Measurements from ENCODE around the gene GDF7. TPM values are rescaled to one million over a fixed set of nuclear protein-coding genes. Genes with fewer than 3 reads are reported as not detected.

The GDF7 gene
- total and polyA plus RNA-seq, 2 of the 4 experiments (the other 2 are of a cell fraction): under 0.01 to 0.02 TPM

DNA sequence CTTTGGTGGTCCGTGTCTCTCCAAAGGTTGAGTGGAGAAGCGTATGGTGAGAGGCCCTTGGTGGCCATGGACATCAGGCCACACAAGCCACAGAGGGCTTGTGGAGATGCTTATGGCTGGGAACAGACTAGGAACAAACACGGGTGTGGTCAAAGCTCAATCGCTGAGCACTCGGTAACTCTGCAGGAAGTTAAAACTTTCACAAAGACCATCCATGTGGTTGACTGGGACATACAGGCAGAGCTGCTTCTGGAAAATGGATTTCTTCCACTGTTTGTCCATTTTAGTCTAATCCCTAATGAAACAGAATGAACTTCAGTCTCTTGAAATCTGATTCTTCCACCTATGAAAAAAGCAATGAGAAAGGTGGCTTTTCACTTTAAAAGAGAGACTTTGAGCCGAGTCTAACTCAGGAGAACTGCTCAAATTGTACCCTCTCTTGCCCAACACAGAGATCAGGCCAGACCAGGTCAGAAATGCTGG lies 17.7 kb downstream of the GDF7 start:
- H2BK5ac ChIP-seq (ENCODE audit: low read depth, low read length, poor library complexity, severe bottlenecking): no peak overlapping the region
- dilution Hi-C loops (cut with HindIII; ENCODE audit: low sequenced_read_pairs, unreplicated experiment): loop anchor here (25.0 kb wide), 1 partner anchor 253 kb away; no protein-coding TSS in a partner anchor
- POLR2A ChIA-PET (ENCODE audit: unreplicated experiment): no interaction called here
- intact Hi-C loops (cut with micrococcal nuclease): no loop called here
- H2BK120ac ChIP-seq (ENCODE audit: low read depth, low read length): no peak overlapping the region
- H3K4me3 ChIP-seq (ENCODE audit: insufficient read depth, low read depth, low read length): no peak overlapping the region
- no peaks in the 10 kb centered on the region for H4K20me1 ChIP-seq (ENCODE audit: insufficient read depth, low read length)
- CTCF ChIA-PET: interaction anchor here (0.7 to 1.6 kb wide), 3 partner anchors 9 to 33 kb away, joined by 4 to 6 read pairs (median 4); no protein-coding TSS in a partner anchor
- H2BK20ac ChIP-seq (ENCODE audit: low read depth, low read length): no peak overlapping the region
- no peak overlapping the region for H3K18ac ChIP-seq (ENCODE audit: low read depth, low read length)
- no peaks in the 10 kb centered on the region for H3K79me1 ChIP-seq (ENCODE audit: low read depth in 1 of 2, low read length in 2 of 2)
- no peak overlapping the region for H3K27ac ChIP-seq (ENCODE audit: insufficient read depth, low read length)
- peaks cover 5% of the 10 kb centered on the region for H3K36me3 ChIP-seq (ENCODE audit: control insufficient read depth, insufficient read depth, low read length)
- no peak overlapping the region for H4K8ac ChIP-seq (ENCODE audit: low read depth in 2 of 2, low read length in 2 of 2)
- no peak overlapping the region for H2AFZ ChIP-seq (replicated peaks; ENCODE audit: low read length, poor library complexity)
- no peak overlapping the region for H4K5ac ChIP-seq (ENCODE audit: low read depth, low read length)
- no peak overlapping the region for H3K23ac ChIP-seq (ENCODE audit: low read depth, low read length)
- no peak overlapping the region for H4K91ac ChIP-seq (ENCODE audit: insufficient read depth, low read depth, low read length)
- no peak overlapping the region for H3K4ac ChIP-seq (ENCODE audit: low read depth, low read length)
- TF ChIP-seq, protein P1, sequence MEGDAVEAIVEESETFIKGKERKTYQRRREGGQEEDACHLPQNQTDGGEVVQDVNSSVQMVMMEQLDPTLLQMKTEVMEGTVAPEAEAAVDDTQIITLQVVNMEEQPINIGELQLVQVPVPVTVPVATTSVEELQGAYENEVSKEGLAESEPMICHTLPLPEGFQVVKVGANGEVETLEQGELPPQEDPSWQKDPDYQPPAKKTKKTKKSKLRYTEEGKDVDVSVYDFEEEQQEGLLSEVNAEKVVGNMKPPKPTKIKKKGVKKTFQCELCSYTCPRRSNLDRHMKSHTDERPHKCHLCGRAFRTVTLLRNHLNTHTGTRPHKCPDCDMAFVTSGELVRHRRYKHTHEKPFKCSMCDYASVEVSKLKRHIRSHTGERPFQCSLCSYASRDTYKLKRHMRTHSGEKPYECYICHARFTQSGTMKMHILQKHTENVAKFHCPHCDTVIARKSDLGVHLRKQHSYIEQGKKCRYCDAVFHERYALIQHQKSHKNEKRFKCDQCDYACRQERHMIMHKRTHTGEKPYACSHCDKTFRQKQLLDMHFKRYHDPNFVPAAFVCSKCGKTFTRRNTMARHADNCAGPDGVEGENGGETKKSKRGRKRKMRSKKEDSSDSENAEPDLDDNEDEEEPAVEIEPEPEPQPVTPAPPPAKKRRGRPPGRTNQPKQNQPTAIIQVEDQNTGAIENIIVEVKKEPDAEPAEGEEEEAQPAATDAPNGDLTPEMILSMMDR (conservative IDR thresholded peaks at IDR 0.05; ENCODE audit: low read depth, low read length): no peak
- TF ChIP-seq CEBPB (IDR thresholded peaks at IDR 0.05; ENCODE audit: low read depth, low read length) (no peak), RFX5 (IDR thresholded peaks at IDR 0.05; ENCODE audit: low read depth, low read length) (no peak), MXI1 (IDR thresholded peaks at IDR 0.05; ENCODE audit: borderline replicate concordance, low read depth, low read length) (no peak), NFE2L2 (IDR thresholded peaks at IDR 0.05; ENCODE audit: low read depth, low read length) (no peak)
- TF ChIP-seq, protein P2, sequence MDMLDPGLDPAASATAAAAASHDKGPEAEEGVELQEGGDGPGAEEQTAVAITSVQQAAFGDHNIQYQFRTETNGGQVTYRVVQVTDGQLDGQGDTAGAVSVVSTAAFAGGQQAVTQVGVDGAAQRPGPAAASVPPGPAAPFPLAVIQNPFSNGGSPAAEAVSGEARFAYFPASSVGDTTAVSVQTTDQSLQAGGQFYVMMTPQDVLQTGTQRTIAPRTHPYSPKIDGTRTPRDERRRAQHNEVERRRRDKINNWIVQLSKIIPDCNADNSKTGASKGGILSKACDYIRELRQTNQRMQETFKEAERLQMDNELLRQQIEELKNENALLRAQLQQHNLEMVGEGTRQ (IDR thresholded peaks at IDR 0.05; ENCODE audit: low read depth, low read length): no peak
- H3K4me1 ChIP-seq (ENCODE audit: control insufficient read depth, insufficient read depth, low read length): no peaks in the 10 kb centered on the region
- H3K56ac ChIP-seq (ENCODE audit: extremely low read depth, insufficient read depth, low read length): no peak overlapping the region
- H2AK9ac ChIP-seq (replicated peaks; ENCODE audit: low read depth, low read length, poor library complexity): no peak overlapping the region
- H2AK5ac ChIP-seq (ENCODE audit: low read depth, low read length): no peak overlapping the region
- ATAC-seq (ENCODE audit: low read depth) (no peak), DNase-seq (no peak)
- H3K27me3 ChIP-seq (ENCODE audit: control insufficient read depth, insufficient read depth, low read length): no peaks in the 10 kb centered on the region
- H3K9me1 ChIP-seq (ENCODE audit: insufficient read depth, low read length): no peaks in the 10 kb centered on the region; the same call in 1 of the 2 replicates
- no peaks in the 10 kb centered on the region for H3K9me3 ChIP-seq (ENCODE audit: control insufficient read depth, insufficient read depth, low read length)
- H3K9ac ChIP-seq (ENCODE audit: low read depth, low read length): no peak overlapping the region
- WGBS, 2 experiments (ENCODE audit: extremely low coverage in 2 of 2, insufficient read length in 1 of 2): no CpG with 5 or more reads among the region's 6 CpGs
- no TSS peak for BruUV-seq (replicated peaks)
- in situ Hi-C loops (cut with MboI; ENCODE audit: low sequenced_read_pairs): no loop called here
- H3K14ac ChIP-seq (replicated peaks; ENCODE audit: low read depth, low read length): no peak overlapping the region
- no peak overlapping the region for H2BK15ac ChIP-seq (ENCODE audit: low read depth, low read length)
- no peak overlapping the region for H3K4me2 ChIP-seq (ENCODE audit: low read depth, low read length)

All from IMR-90 (cell line).